Esophagus squamous epithelium (tissue), 4 donors: ENCODE results near the gene IQCH.

Experiments
- CTCF ChIP-seq, 6 experiments: fragments of 450-650 bp in 4 of 6; fragments of 200-600 bp in 2 of 6; sonication (generic) in 2 of 6; IDR thresholded peaks; one replicate each; pipeline ENCODE4 v1.5.1; 2016 to 2019; ENCODE audit warnings: antibody characterized with exemption in 6 of 6, mild to moderate bottlenecking in 4 of 6, moderate library complexity in 4 of 6
- POLR2A ChIP-seq, 4 donors: fragments of 450-650 bp; IDR thresholded peaks; one replicate each; pipeline ENCODE4 v1.6.1; 2017; ENCODE audit warnings: antibody characterized with exemption in 4 of 4, mild to moderate bottlenecking in 4 of 4, moderate library complexity in 3 of 4

GRCh38 chr15:67248011-67248505, 6.5 kb upstream of the IQCH start:
- TF ChIP-seq CTCF (IDR thresholded peaks at IDR 0.05) (no peak), POLR2A (IDR thresholded peaks at IDR 0.05) (no peak)
